Measurements from ENCODE around the gene FIG4. TPM values are rescaled to one million over a fixed set of nuclear protein-coding genes. Genes with fewer than 3 reads are reported as not detected.
A peak's percentile ranks its signal among the peaks of the same experiment; 100 is the strongest.

The FIG4 gene
- total and polyA plus RNA-seq, 4 donors = 7.1 to 26.7 (median 16.4) TPM

GRCh38 chr6:109790131-109790530, 99.0 kb downstream of the FIG4 start:
- intact Hi-C loops (cut with DNase I) = loop anchor here in 1 of 2 donors (10.0 kb wide), 1 partner anchor 85 kb away; no protein-coding TSS in a partner anchor

GRCh38 chr6:109791301-109791700, 100.2 kb downstream of the FIG4 start:
- Histone ChIP-seq H3K4me3 (ENCODE audit: low read length in 2 of 2) (no peak overlapping the region), H3K9me3 (ENCODE audit: control insufficient read depth, low read length) (no peaks in the 10 kb centered on the region), H3K27me3 (ENCODE audit: control insufficient read depth in 1 of 2, insufficient read depth in 2 of 2, low read length in 1 of 2) (no peaks in the 10 kb centered on the region), H3K36me3 (ENCODE audit: control insufficient read depth in 1 of 2, insufficient read depth in 2 of 2, low read length in 1 of 2) (peaks cover 1 to 3% of the 10 kb centered on the region in 2 donors), H3K27ac (ENCODE audit: low read depth in 1 of 2, low read length in 2 of 2) (no peak overlapping the region), H3K4me1 (ENCODE audit: control insufficient read depth in 1 of 2, insufficient read depth in 2 of 2, low read length in 2 of 2) (no peaks in the 10 kb centered on the region)
- DNase-seq (no peak), ATAC-seq (ENCODE audit: low FRiP score) (no peak)
- intact Hi-C loops (cut with DNase I) = loop anchor here in 1 of 2 donors (10.0 kb wide), 1 partner anchor 86 kb away; no protein-coding TSS in a partner anchor
- 87 to 89% methylated on average over 12 of the region's 12 CpGs for WGBS, 2 donors

More at GRCh38 chr6:109790131-109790530, 99.0 kb downstream of the FIG4 start:
- Histone ChIP-seq H3K4me3 (ENCODE audit: low read length in 2 of 2) (no peak overlapping the region), H3K36me3 (ENCODE audit: control insufficient read depth in 1 of 2, insufficient read depth in 2 of 2, low read length in 1 of 2) (peaks cover 2 to 3% of the 10 kb centered on the region in 2 donors), H3K27ac (ENCODE audit: low read depth in 1 of 2, low read length in 2 of 2) (no peak overlapping the region), H3K4me1 (ENCODE audit: control insufficient read depth in 1 of 2, insufficient read depth in 2 of 2, low read length in 2 of 2) (no peaks in the 10 kb centered on the region), H3K27me3 (ENCODE audit: control insufficient read depth in 1 of 2, insufficient read depth in 2 of 2, low read length in 1 of 2) (no peaks in the 10 kb centered on the region), H3K9me3 (ENCODE audit: control insufficient read depth, low read length) (no peaks in the 10 kb centered on the region)
- DNase-seq (no peak), ATAC-seq (ENCODE audit: low FRiP score) (no peak)
- 3 to 5% methylated on average over 1 of the region's 1 CpG for WGBS, 2 donors

GRCh38 chr6:109793021-109793420, 101.9 kb downstream of the FIG4 start:
- WGBS, 2 donors = 94 to 100% methylated on average over 1 of the region's 1 CpG
- Histone ChIP-seq H3K27me3 (ENCODE audit: control insufficient read depth in 1 of 2, insufficient read depth in 2 of 2, low read length in 1 of 2) (no peaks in the 10 kb centered on the region), H3K4me1 (ENCODE audit: control insufficient read depth in 1 of 2, insufficient read depth in 2 of 2, low read length in 2 of 2) (no peaks in the 10 kb centered on the region), H3K36me3 (ENCODE audit: control insufficient read depth in 1 of 2, insufficient read depth in 2 of 2, low read length in 1 of 2) (no peaks in the 10 kb centered on the region), H3K9me3 (ENCODE audit: control insufficient read depth, low read length) (no peaks in the 10 kb centered on the region), H3K4me3 (ENCODE audit: low read length in 2 of 2) (no peak overlapping the region), H3K27ac (ENCODE audit: low read depth in 1 of 2, low read length in 2 of 2) (no peak overlapping the region)
- ATAC-seq (ENCODE audit: low FRiP score) (no peak), DNase-seq (no peak)
- intact Hi-C loops (cut with DNase I) = loop anchor here in 1 of 2 donors (10.0 kb wide), 1 partner anchor 88 kb away; no protein-coding TSS in a partner anchor

- peak; percentile 86 for ATAC-seq (ENCODE audit: low FRiP score)
- no peaks in the 10 kb centered on the region for H3K36me3 ChIP-seq (ENCODE audit: control insufficient read depth in 1 of 2, insufficient read depth in 2 of 2, low read length in 1 of 2)
- intact Hi-C loops (cut with DNase I) = loop anchor here in 1 of 2 donors (10.0 kb wide), 1 partner anchor 89 kb away; no protein-coding TSS in a partner anchor
- H3K27me3 ChIP-seq (ENCODE audit: control insufficient read depth in 1 of 2, insufficient read depth in 2 of 2, low read length in 1 of 2) = no peaks in the 10 kb centered on the region
- no peaks in the 10 kb centered on the region for H3K9me3 ChIP-seq (ENCODE audit: control insufficient read depth, low read length)
- WGBS, 2 donors = 16 to 24% methylated on average over 1 of the region's 1 CpG
- no peak for DNase-seq
- H3K4me3 ChIP-seq (ENCODE audit: low read length in 2 of 2) = no peak overlapping the region
- H3K27ac ChIP-seq (ENCODE audit: low read depth in 1 of 2, low read length in 2 of 2) = no peak overlapping the region
- no peaks in the 10 kb centered on the region for H3K4me1 ChIP-seq (ENCODE audit: control insufficient read depth in 1 of 2, insufficient read depth in 2 of 2, low read length in 2 of 2)
Observed at GRCh38 chr6:109793792-109794191, 102.7 kb downstream of the FIG4 start.

- 76 to 86% methylated on average over 6 of the region's 6 CpGs for WGBS, 2 donors
- ATAC-seq (ENCODE audit: low FRiP score) (no peak), DNase-seq (no peak)
- no peak overlapping the region for H3K4me3 ChIP-seq (ENCODE audit: low read length in 2 of 2)
- H3K36me3 ChIP-seq (ENCODE audit: control insufficient read depth in 1 of 2, insufficient read depth in 2 of 2, low read length in 1 of 2) = no peaks in the 10 kb centered on the region
- no peaks in the 10 kb centered on the region for H3K27me3 ChIP-seq (ENCODE audit: control insufficient read depth in 1 of 2, insufficient read depth in 2 of 2, low read length in 1 of 2)
- H3K9me3 ChIP-seq (ENCODE audit: control insufficient read depth, low read length) = no peaks in the 10 kb centered on the region
- H3K4me1 ChIP-seq (ENCODE audit: control insufficient read depth in 1 of 2, insufficient read depth in 2 of 2, low read length in 2 of 2) = no peaks in the 10 kb centered on the region
- intact Hi-C loops (cut with DNase I) = loop anchor here in 1 of 2 donors (10.0 kb wide), 1 partner anchor 90 kb away; no protein-coding TSS in a partner anchor
- no peak overlapping the region for H3K27ac ChIP-seq (ENCODE audit: low read depth in 1 of 2, low read length in 2 of 2)
Observed at GRCh38 chr6:109794201-109794923, 103.3 kb downstream of the FIG4 start.

- ATAC-seq (ENCODE audit: low FRiP score) (no peak), DNase-seq (no peak)
- Histone ChIP-seq H3K4me1 (ENCODE audit: control insufficient read depth in 1 of 2, insufficient read depth in 2 of 2, low read length in 2 of 2) (no peaks in the 10 kb centered on the region), H3K36me3 (ENCODE audit: control insufficient read depth in 1 of 2, insufficient read depth in 2 of 2, low read length in 1 of 2) (peaks cover 0 to 2% of the 10 kb centered on the region in 2 donors), H3K27ac (ENCODE audit: low read depth in 1 of 2, low read length in 2 of 2) (no peak overlapping the region), H3K4me3 (ENCODE audit: low read length in 2 of 2) (no peak overlapping the region), H3K9me3 (ENCODE audit: control insufficient read depth, low read length) (no peaks in the 10 kb centered on the region), H3K27me3 (ENCODE audit: control insufficient read depth in 1 of 2, insufficient read depth in 2 of 2, low read length in 1 of 2) (no peaks in the 10 kb centered on the region)
- intact Hi-C loops (cut with DNase I) = loop anchor here in 1 of 2 donors (10.0 kb wide), 1 partner anchor 91 kb away; no protein-coding TSS in a partner anchor
- WGBS, 2 donors = 90 to 94% methylated on average over 4 of the region's 4 CpGs
Observed at GRCh38 chr6:109795994-109796555, 105.0 kb downstream of the FIG4 start.

- no peaks in the 10 kb centered on the region for H3K27me3 ChIP-seq (ENCODE audit: control insufficient read depth in 1 of 2, insufficient read depth in 2 of 2, low read length in 1 of 2)
- H3K9me3 ChIP-seq (ENCODE audit: control insufficient read depth, low read length) = no peaks in the 10 kb centered on the region
- no peak overlapping the region for H3K4me3 ChIP-seq (ENCODE audit: low read length in 2 of 2)
- H3K36me3 ChIP-seq (ENCODE audit: control insufficient read depth in 1 of 2, insufficient read depth in 2 of 2, low read length in 1 of 2) = peaks cover 0 to 2% of the 10 kb centered on the region in 2 donors
- no peaks in the 10 kb centered on the region for H3K4me1 ChIP-seq (ENCODE audit: control insufficient read depth in 1 of 2, insufficient read depth in 2 of 2, low read length in 2 of 2)
- intact Hi-C loops (cut with DNase I) = loop anchor here in 1 of 2 donors (10.0 kb wide), 1 partner anchor 94 kb away; no protein-coding TSS in a partner anchor
- ATAC-seq (ENCODE audit: low FRiP score) (no peak), DNase-seq (no peak)
- 82 to 87% methylated on average over 5 of the region's 5 CpGs for WGBS, 2 donors
- H3K27ac ChIP-seq (ENCODE audit: low read depth in 1 of 2, low read length in 2 of 2) = no peak overlapping the region
Observed at GRCh38 chr6:109799129-109799528, 108.0 kb downstream of the FIG4 start.

GRCh38 chr6:109799664-109800063, 108.6 kb downstream of the FIG4 start:
- intact Hi-C loops (cut with DNase I) = loop anchor here in 1 of 2 donors (10.0 kb wide), 1 partner anchor 95 kb away; no protein-coding TSS in a partner anchor
- DNase-seq = no peak
- no peak for ATAC-seq (ENCODE audit: low FRiP score)
- H3K4me3 ChIP-seq (ENCODE audit: low read length in 2 of 2) = no peak overlapping the region
- H3K4me1 ChIP-seq (ENCODE audit: control insufficient read depth in 1 of 2, insufficient read depth in 2 of 2, low read length in 2 of 2) = no peaks in the 10 kb centered on the region
- WGBS, 2 donors = 87 to 88% methylated on average over 3 of the region's 3 CpGs
- peaks cover 0 to 2% of the 10 kb centered on the region in 2 donors for H3K36me3 ChIP-seq (ENCODE audit: control insufficient read depth in 1 of 2, insufficient read depth in 2 of 2, low read length in 1 of 2)
- H3K27me3 ChIP-seq (ENCODE audit: control insufficient read depth in 1 of 2, insufficient read depth in 2 of 2, low read length in 1 of 2) = no peaks in the 10 kb centered on the region
- H3K9me3 ChIP-seq (ENCODE audit: control insufficient read depth, low read length) = no peaks in the 10 kb centered on the region
- no peak overlapping the region for H3K27ac ChIP-seq (ENCODE audit: low read depth in 1 of 2, low read length in 2 of 2)

All from aorta (tissue), 5 donors.